Fibroblast of mammary gland (primary cell): ENCODE data around the gene TNIP1.

Experiments used
- DNase-seq: peaks from one replicate; pipeline ENCODE4 v3.0.0-alpha.2; 2010; ENCODE audit warnings: low read depth
- H3K4me3 ChIP-seq: 2 replicates; pipeline ENCODE4 v1.5.1; 2011; ENCODE audit warnings: low read depth, mild to moderate bottlenecking, low read length, moderate library complexity; ENCODE audit not compliant: control insufficient read depth
- CTCF ChIP-seq: conservative IDR thresholded peaks from 2 replicates; pipeline ENCODE4 v1.5.1; 2011; ENCODE audit warnings: low read depth, low read length, inconsistent platforms; ENCODE audit not compliant: control insufficient read depth, insufficient read depth

TNIP1 gene

GRCh38 chr5:151047814-151048425 is 32.9 kb downstream of the TNIP1 start:
- DNase-seq: peak; percentile 29
- peak; percentile 86 for TF ChIP-seq CTCF
- no peak overlapping the region for H3K4me3 ChIP-seq

- H3K4me3 ChIP-seq: no peak overlapping the region
- no peak for TF ChIP-seq CTCF
- DNase-seq: no peak
These were observed 38.3 kb downstream of the TNIP1 start for GRCh38 chr5:151042453-151043093.

- DNase-seq: no peak
- no peak for TF ChIP-seq CTCF
- H3K4me3 ChIP-seq: no peak overlapping the region
These were observed 39.1 kb downstream of the TNIP1 start for GRCh38 chr5:151041577-151042268.

- no peak for TF ChIP-seq CTCF
- peak; percentile 49 for DNase-seq
- H3K4me3 ChIP-seq: no peak overlapping the region
These were observed 40.6 kb downstream of the TNIP1 start for GRCh38 chr5:151040211-151040747.

GRCh38 chr5:151039665-151040064 is 41.2 kb downstream of the TNIP1 start:
- no peak for TF ChIP-seq CTCF
- H3K4me3 ChIP-seq: no peak overlapping the region
- no peak for DNase-seq

GRCh38 chr5:151038801-151039238 is 42.0 kb downstream of the TNIP1 start:
- no peak for TF ChIP-seq CTCF
- peak; percentile 31 for DNase-seq
- no peak overlapping the region for H3K4me3 ChIP-seq
